ENCODE results near the gene CPB1. TPM values are rescaled to one million over a fixed set of nuclear protein-coding genes. Genes with fewer than 3 reads are reported as not detected.

CPB1 gene
- total and polyA plus RNA-seq, 2 of the 8 experiments (the other 6 are each of a cell fraction or from before 2014, with no cell fraction given): not detected

GRCh38 chr3:148882288-148882687, 54.7 kb downstream of the CPB1 start:
- no peaks in the 10 kb centered on the region for H3K79me1 ChIP-seq (ENCODE audit: low read depth, low read length)
- no peaks in the 10 kb centered on the region for H3K36me3 ChIP-seq (ENCODE audit: control insufficient read depth in 2 of 4, insufficient read depth in 4 of 4, low read length in 3 of 4)
- FAIRE-seq (no peak), DNase-seq (ENCODE audit: low read depth in 1 of 2, low spot score in 2 of 2) (no peak)
- no peak overlapping the region for H2BK120ac ChIP-seq (replicated peaks; ENCODE audit: low read depth, low read length)
- H4K91ac ChIP-seq (replicated peaks; ENCODE audit: insufficient read length, low read length): no peak overlapping the region
- no peak overlapping the region for H3K27ac ChIP-seq (ENCODE audit: low read depth, low read length)
- no peak overlapping the region for H4K8ac ChIP-seq (ENCODE audit: extremely low read depth, insufficient read depth, low read length)
- no peak overlapping the region for H3K4me3 ChIP-seq (ENCODE audit: extremely low read depth in 1 of 4, insufficient read depth in 2 of 4, low read depth in 3 of 4, low read length in 4 of 4)
- POLR2A ChIA-PET (ENCODE audit: partially characterized antibody): no interaction called here
- H2AK5ac ChIP-seq (ENCODE audit: low read depth, low read length): no peak overlapping the region
- H3K23me2 ChIP-seq (ENCODE audit: low read depth, low read length): no peaks in the 10 kb centered on the region
- H3K4me1 ChIP-seq (replicated peaks in 1 of 4; ENCODE audit: control insufficient read depth in 3 of 4, insufficient read depth in 4 of 4, low read length in 3 of 4): no peaks in the 10 kb centered on the region
- H3K9me3 ChIP-seq (ENCODE audit: insufficient read depth in 2 of 2, low read depth in 1 of 2, low read length in 1 of 2): no peaks in the 10 kb centered on the region
- H3K9ac ChIP-seq (replicated peaks in 1 of 4; ENCODE audit: extremely low read depth in 1 of 4, low read depth in 3 of 4, low read length in 3 of 4): no peak overlapping the region
- H2BK5ac ChIP-seq (ENCODE audit: low read depth, low read length): no peak overlapping the region
- H2BK15ac ChIP-seq (ENCODE audit: low read length): no peak overlapping the region
- H3K14ac ChIP-seq (ENCODE audit: insufficient read length): no peak overlapping the region
- CTCF ChIA-PET (ENCODE audit: partially characterized antibody): interaction anchor here (0.7 to 5.6 kb wide), 9 partner anchors 12 to 503 kb away, joined by 3 to 41 read pairs (median 4); no protein-coding TSS in a partner anchor
- no peaks in the 10 kb centered on the region for H3K79me2 ChIP-seq (ENCODE audit: control insufficient read depth in 1 of 2, insufficient read depth in 2 of 2, low read length in 2 of 2)
- H3K23ac ChIP-seq (ENCODE audit: insufficient read length): no peak overlapping the region
- 92% methylated on average over 4 of the region's 4 CpGs; no CpG with 5 or more reads in 1 of the 2 experiments for WGBS, 2 experiments (ENCODE audit: extremely low coverage in 1 of 2, insufficient coverage in 1 of 2, insufficient read length in 1 of 2, insufficient replicate concordance in 2 of 2, low coverage in 1 of 2, low lambda C conversion rate in 2 of 2, missing lambda C conversion rate in 1 of 2)
- no peak overlapping the region for H3K4me2 ChIP-seq (ENCODE audit: insufficient read depth in 1 of 2, low read depth in 2 of 2, low read length in 2 of 2)
- no peaks in the 10 kb centered on the region for H4K20me1 ChIP-seq (replicated peaks in 1 of 2; ENCODE audit: control insufficient read depth in 1 of 2, insufficient read depth in 2 of 2, low read length in 2 of 2)
- H4K5ac ChIP-seq (ENCODE audit: insufficient read length, low read depth, low read length): no peak overlapping the region
- no peak overlapping the region for H2BK12ac ChIP-seq (ENCODE audit: low read depth, low read length)
- no peak overlapping the region for H2BK20ac ChIP-seq (ENCODE audit: low read length)
- TF ChIP-seq SUZ12 (IDR thresholded peaks at IDR 0.05; ENCODE audit: low read length) (no peak), JUN (IDR thresholded peaks at IDR 0.05; ENCODE audit: low read depth, low read length) (no peak), EP300 (IDR thresholded peaks at IDR 0.05; ENCODE audit: borderline replicate concordance in 1 of 2, low read depth in 2 of 2, low read length in 2 of 2) (no peak), TEAD4 (IDR thresholded peaks at IDR 0.05; ENCODE audit: low read depth, low read length) (no peak), EGR1 (IDR thresholded peaks at IDR 0.05; ENCODE audit: borderline replicate concordance, low read depth, low read length) (no peak), POU5F1 (IDR thresholded peaks at IDR 0.05; ENCODE audit: low read depth, low read length) (no peak), PHF8 (conservative IDR thresholded peaks at IDR 0.05; ENCODE audit: low read depth, low read length) (no peak), POLR2AphosphoS5 (IDR thresholded peaks at IDR 0.05; ENCODE audit: low read depth, low read length) (no peak), EZH2 (IDR thresholded peaks at IDR 0.05; ENCODE audit: low read depth, low read length, severe bottlenecking) (no peak), CTBP2 (IDR thresholded peaks at IDR 0.05; ENCODE audit: borderline replicate concordance, insufficient read depth, insufficient read length, low read length) (no peak)
- H3K4ac ChIP-seq (replicated peaks; ENCODE audit: insufficient read length, low read depth, low read length): no peak overlapping the region
- no peak overlapping the region for H2AFZ ChIP-seq (ENCODE audit: low read length)
- no peak overlapping the region for H3K56ac ChIP-seq (replicated peaks; ENCODE audit: insufficient read length, low read depth, low read length)
- no peak overlapping the region for H3K18ac ChIP-seq (ENCODE audit: extremely low read depth, low read length)
- no peaks in the 10 kb centered on the region for H3K27me3 ChIP-seq (replicated peaks in 1 of 4; ENCODE audit: control insufficient read depth in 3 of 4, extremely low read depth in 1 of 4, insufficient read depth in 3 of 4, low read length in 3 of 4)
